HepG2 (cell line): ENCODE results near the gene GLB1L. TPM values are rescaled to one million over a fixed set of nuclear protein-coding genes. Genes with fewer than 3 reads are reported as not detected.

Experiments
- ARHGAP35 ChIP-seq: sonication (generic); formaldehyde crosslinking; IDR thresholded peaks from 2 replicates; pipeline ENCODE4 v1.9.0; 2022; ENCODE audit warnings: mild to moderate bottlenecking, inconsistent platforms, moderate library complexity, missing genetic modification reagents, borderline replicate concordance
- CENPBD1 ChIP-seq: sonication (generic); formaldehyde crosslinking; IDR thresholded peaks from 2 replicates; pipeline ENCODE4 v1.8.0; 2022; ENCODE audit warnings: missing genetic modification reagents, low read depth, mild to moderate bottlenecking, borderline replicate concordance
- DNMT3B ChIP-seq: conservative IDR thresholded peaks from 2 replicates; pipeline ENCODE4 v1.6.1; 2016; ENCODE audit warnings: missing biosample characterization, control low read depth
- DRAP1 ChIP-seq: IDR thresholded peaks from 2 replicates; pipeline ENCODE4 v1.6.1; 2016; ENCODE audit warnings: missing genetic modification reagents, missing compliant biosample characterization
- ELF1 ChIP-seq: sonication (generic); formaldehyde crosslinking; IDR thresholded peaks from 2 replicates; pipeline ENCODE4 v1.4.0; 2020; ENCODE audit warnings: missing genetic modification reagents
- KDM5A ChIP-seq: fragments of 200-600 bp; sonication (generic); IDR thresholded peaks from 2 replicates; pipeline ENCODE4 v1.7.0; 2018; ENCODE audit warnings: antibody characterized with exemption, mild to moderate bottlenecking, low read length, borderline replicate concordance
- KDM6A ChIP-seq: IDR thresholded peaks from 2 replicates; pipeline ENCODE4 v1.6.1; 2016; ENCODE audit warnings: low read depth
- MAZ ChIP-seq, 2 experiments: sonication (generic) in 1 of 2; formaldehyde crosslinking in 1 of 2; IDR thresholded peaks; 2 replicates each; pipeline versions ENCODE4 v1.5.0 to v1.6.1; 2012 to 2020; ENCODE audit warnings: low read depth in 2 of 2, mild to moderate bottlenecking in 2 of 2, borderline replicate concordance in 1 of 2, improper control_type of control experiment in 1 of 2, low read length in 1 of 2, missing genetic modification reagents in 1 of 2, moderate library complexity in 1 of 2
- MXD1 ChIP-seq: sonication (generic); formaldehyde crosslinking; IDR thresholded peaks from 2 replicates; pipeline ENCODE4 v1.4.0; 2020; ENCODE audit warnings: mild to moderate bottlenecking, missing genetic modification reagents
- PAWR ChIP-seq: sonication (generic); formaldehyde crosslinking; IDR thresholded peaks from 2 replicates; pipeline ENCODE4 v1.4.0; 2020; ENCODE audit warnings: missing genetic modification reagents, mild to moderate bottlenecking, borderline replicate concordance
- PBX2 ChIP-seq: IDR thresholded peaks from 2 replicates; pipeline ENCODE4 v1.6.1; 2016; ENCODE audit warnings: control low read depth
- POGZ ChIP-seq: sonication (generic); formaldehyde crosslinking; IDR thresholded peaks from 2 replicates; pipeline ENCODE4 v1.4.0; 2020; ENCODE audit warnings: mild to moderate bottlenecking, missing genetic modification reagents
- PREB ChIP-seq: sonication (generic); formaldehyde crosslinking; IDR thresholded peaks from 2 replicates; pipeline ENCODE4 v1.4.0; 2020; ENCODE audit warnings: missing genetic modification reagents
- RAD51 ChIP-seq: fragments of 450-650 bp; IDR thresholded peaks from 2 replicates; pipeline ENCODE4 v1.6.1; 2016; ENCODE audit warnings: borderline replicate concordance
- RFX3 ChIP-seq: IDR thresholded peaks from 2 replicates; pipeline ENCODE4 v1.6.1; 2016; ENCODE audit warnings: missing biosample characterization, missing genetic modification reagents
- TERF1 ChIP-seq: sonication (generic); formaldehyde crosslinking; IDR thresholded peaks from 2 replicates; pipeline ENCODE4 v1.8.0; 2022; ENCODE audit warnings: mild to moderate bottlenecking, missing genetic modification reagents, moderate library complexity
- ZFP1 ChIP-seq: IDR thresholded peaks from 2 replicates; pipeline ENCODE4 v1.6.1; 2016
- ZFP82 ChIP-seq: sonication (generic); formaldehyde crosslinking; IDR thresholded peaks from 2 replicates; pipeline ENCODE4 v1.5.1; 2020; ENCODE audit warnings: mild to moderate bottlenecking, missing genetic modification reagents, borderline replicate concordance
- ZMAT5 ChIP-seq: sonication (generic); formaldehyde crosslinking; IDR thresholded peaks from 2 replicates; pipeline ENCODE4 v1.5.0; 2020; ENCODE audit warnings: mild to moderate bottlenecking, low read depth, missing genetic modification reagents, borderline replicate concordance
- ZNF276 ChIP-seq: sonication (generic); formaldehyde crosslinking; IDR thresholded peaks from 2 replicates; pipeline ENCODE4 v1.4.0; 2020; ENCODE audit warnings: mild to moderate bottlenecking, low read depth, missing genetic modification reagents
- ZNF567 ChIP-seq: sonication (generic); formaldehyde crosslinking; IDR thresholded peaks from 2 replicates; pipeline ENCODE4 v1.8.1; 2023; ENCODE audit warnings: mild to moderate bottlenecking, missing genetic modification reagents, borderline replicate concordance
- polyA plus RNA-seq, 8 experiments: library from polyadenylated mRNA; depleted of rRNA in 3 of 8; stranded (reverse) in 7 of 8; unstranded in 1 of 8; fragments of >200 nt; fragmentation: Illumina TruSeq in 4 of 8; extraction: Trizol in 4 of 8; gene quantifications; 2 replicates each; pipeline versions ENCODE4 v1.2.1 to v1.2.3, GENCODE V29; 2011 to 2016; ENCODE audit warnings: low read depth in 4 of 8, missing spikeins in 1 of 8, mixed read lengths in 1 of 8; ENCODE audit not compliant: insufficient read depth in 1 of 8
- total RNA-seq, 5 experiments: library from RNA; depleted of rRNA; stranded (reverse); fragments of >200 nt; fragmentation: Illumina TruSeq; extraction: Trizol; gene quantifications; 2 replicates each; pipeline ENCODE4 v1.2.3, GENCODE V29; 2016; ENCODE audit warnings: low read depth in 1 of 5

The GLB1L gene
- total and polyA plus RNA-seq, 2 of the 13 experiments (the other 11 are each of a cell fraction or from before 2014, with no cell fraction given), result 6.8 to 7.3 TPM

GRCh38 chr2:219279151-219279915 is 34.1 kb upstream of the GLB1L start, which contains the start of gene DNAJB2 (continued):
- TF ChIP-seq MAZ (IDR thresholded peaks at IDR 0.05; ENCODE audit: borderline replicate concordance, low read depth, low read length), result peak; percentile 98
- TF ChIP-seq MAZ (CRISPR knock-in tag; IDR thresholded peaks at IDR 0.05; ENCODE audit: low read depth), result peak; percentile 99
- peak; percentile 79 for TF ChIP-seq DRAP1
- peak; percentile 58 for TF ChIP-seq POGZ (CRISPR knock-in tag)
- no peak for TF ChIP-seq ZNF567
- TF ChIP-seq ZMAT5, result no peak
- TF ChIP-seq DNMT3B (CRISPR knock-in tag), result peak; percentile 85; the same call in 1 of the 2 replicates
- no peak for TF ChIP-seq ZFP82 (CRISPR knock-in tag)
- TF ChIP-seq RAD51, result no peak
- TF ChIP-seq MXD1 (CRISPR knock-in tag), result peak; percentile 77; the same call in 1 of the 2 replicates
- no peak for TF ChIP-seq ZFP1 (CRISPR knock-in tag)
- TF ChIP-seq PAWR, result no peak
- TF ChIP-seq KDM6A (CRISPR knock-in tag), result peak; percentile 47; the same call in 1 of the 2 replicates
- TF ChIP-seq ELF1, result peak; percentile 80
- TF ChIP-seq ARHGAP35 (CRISPR knock-in tag), result peak; percentile 85
- TF ChIP-seq ZNF276, result peak; percentile 31; the same call in 1 of the 2 replicates
- no peak for TF ChIP-seq KDM5A
- TF ChIP-seq TERF1, result no peak
- TF ChIP-seq PREB, result no peak
- TF ChIP-seq CENPBD1 (CRISPR knock-in tag), result no peak; the same call in 1 of the 2 replicates
- no peak for TF ChIP-seq RFX3 (CRISPR knock-in tag)
- 0 out of 2 replicates have a peak, but pooled peaks have one; percentile 16 for TF ChIP-seq PBX2
